Activated CD4-positive, alpha-beta memory T cell treated with anti-CD3 and anti-CD28 coated beads for 36 hours (primary cell): ENCODE results near the gene GNAQ. TPM values are rescaled to one million over a fixed set of nuclear protein-coding genes. Genes with fewer than 3 reads are reported as not detected.

Experiments
- CTCF ChIA-PET: fragments of 350-600 bp; sonication (Branson Sonifier 250); formaldehyde crosslinking; loops from one replicate; lab custom pipeline; 2021; ENCODE audit warnings: antibody characterized with exemption, inconsistent platforms; lab: Charles Lee
- POLR2A ChIA-PET: fragments of 350-600 bp; sonication (Branson Sonifier 250); formaldehyde crosslinking; loops from one replicate; lab custom pipeline; 2021; ENCODE audit warnings: antibody characterized with exemption; lab: Charles Lee
- DNase-seq: peaks from one replicate; pipeline ENCODE4 v3.0.0-alpha.2; 2020
- H3K27ac Mint-ChIP-seq: one replicate; pipeline ENCODE4 v1.8.0; 2021; ENCODE audit warnings: mixed read lengths
- H3K27me3 Mint-ChIP-seq: one replicate; pipeline ENCODE4 v1.8.0; 2021; ENCODE audit warnings: mixed read lengths
- H3K36me3 Mint-ChIP-seq: one replicate; pipeline ENCODE4 v1.8.0; 2021; ENCODE audit warnings: mixed read lengths
- H3K4me1 Mint-ChIP-seq: one replicate; pipeline ENCODE4 v1.8.0; 2021; ENCODE audit warnings: low read depth, mixed read lengths
- H3K4me3 Mint-ChIP-seq: one replicate; pipeline ENCODE4 v1.8.0; 2021; ENCODE audit warnings: mild to moderate bottlenecking, mixed read lengths
- H3K9me3 Mint-ChIP-seq: one replicate; pipeline ENCODE4 v1.8.0; 2021; ENCODE audit warnings: mixed read lengths
- intact Hi-C: fragments of 100-400 bp; cut with micrococcal nuclease; formaldehyde crosslinking; loops from one replicate; pipeline ENCODE4 v1.15.1; 2023
- total RNA-seq, 2 experiments: library from RNA; stranded (reverse); gene quantifications; one replicate each; pipeline ENCODE4 v1.2.3, GENCODE V29; 2021

GNAQ gene
- total RNA-seq, 2 experiments from 2014 or later, result 25.9 to 26.1 TPM

DNA sequence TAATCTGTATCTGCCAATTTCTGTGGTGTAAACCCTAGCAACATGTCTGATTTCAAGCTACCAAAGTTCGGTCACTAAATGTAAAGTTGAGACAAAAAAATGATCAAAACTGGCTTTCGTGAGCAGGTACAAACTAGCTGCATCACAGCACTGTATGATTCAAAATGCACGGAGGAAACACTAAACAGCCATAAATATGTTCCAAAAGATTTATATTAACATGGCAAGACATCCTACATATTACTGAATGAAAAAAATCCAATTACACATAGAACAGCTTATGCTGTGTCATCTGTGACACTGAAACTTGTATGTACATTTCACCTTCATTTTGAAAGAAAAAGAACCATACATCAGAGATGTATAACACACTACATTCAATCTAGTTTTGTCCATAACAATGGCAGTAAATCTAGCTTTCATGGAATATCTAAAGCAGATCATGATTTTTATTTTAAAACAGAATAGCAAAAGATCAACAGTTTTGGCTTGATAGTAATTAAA lies 14.4 kb downstream of the GNAQ start:
- DNase-seq, result no peak
- no peaks in the 10 kb centered on the region for H3K27me3 Mint-ChIP-seq
- peaks cover 49% of the 10 kb centered on the region for H3K4me1 Mint-ChIP-seq
- H3K4me3 Mint-ChIP-seq, result no peak overlapping the region
- H3K27ac Mint-ChIP-seq, result no peak overlapping the region
- POLR2A ChIA-PET, result interaction anchor here (0.6 kb wide), 1 partner anchor 198 kb away, joined by 3 read pairs; no protein-coding TSS in a partner anchor
- no peaks in the 10 kb centered on the region for H3K9me3 Mint-ChIP-seq
- intact Hi-C loops, result no loop called here
- H3K36me3 Mint-ChIP-seq, result peaks cover 8% of the 10 kb centered on the region
- CTCF ChIA-PET, result interaction anchor here (1.0 kb wide), 1 partner anchor 19 kb away, joined by 3 read pairs; no protein-coding TSS in a partner anchor

DNA sequence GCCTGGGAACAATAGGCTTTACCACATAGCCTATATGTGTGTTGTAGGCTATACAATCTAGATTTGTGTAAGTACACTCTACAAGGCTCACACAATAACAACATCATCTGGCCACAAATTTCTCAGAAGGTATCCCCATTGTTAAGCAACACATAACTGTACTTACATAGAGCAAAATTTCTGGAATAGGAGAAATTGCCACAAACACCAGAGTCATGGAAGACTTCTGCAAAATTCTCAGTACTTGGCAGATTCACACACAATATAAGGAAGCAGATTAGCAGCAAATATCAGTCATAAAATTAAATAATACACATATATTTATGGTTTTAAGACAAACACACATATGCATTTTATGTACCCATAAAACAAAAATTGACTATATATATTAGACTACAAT lies 16.4 kb downstream of the GNAQ start:
- POLR2A ChIA-PET, result interaction anchor here (1.0 kb wide), 1 partner anchor 11 kb away, joined by 3 read pairs; no protein-coding TSS in a partner anchor

DNA sequence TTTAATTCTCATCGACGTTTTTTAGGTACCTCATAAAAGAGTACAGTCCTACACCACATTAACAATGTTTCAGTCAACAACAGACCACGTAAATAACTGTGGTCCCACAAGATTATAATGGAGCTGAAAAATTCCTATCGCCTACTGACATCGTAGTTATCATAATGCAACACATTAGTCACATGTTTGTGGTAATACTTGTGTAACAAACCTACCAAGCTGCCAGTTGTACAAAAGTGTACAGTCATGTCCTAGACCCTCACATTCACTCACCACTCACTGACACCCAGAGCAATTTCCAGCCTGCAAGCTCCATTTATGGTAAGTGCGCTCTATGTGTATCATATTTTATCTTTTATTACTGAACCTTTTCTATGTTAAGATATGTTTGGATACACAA lies 16.8 kb downstream of the GNAQ start:
- ChIA-PET CTCF (interaction anchor here (0.8 to 1.3 kb wide), 2 partner anchors 10 to 21 kb away, joined by 3 to 4 read pairs; no protein-coding TSS in a partner anchor), POLR2A (interaction anchor here (1.0 kb wide), 1 partner anchor 11 kb away, joined by 3 read pairs; no protein-coding TSS in a partner anchor)
- Mint-ChIP-seq H3K9me3 (no peaks in the 10 kb centered on the region), H3K4me3 (no peak overlapping the region), H3K27me3 (no peaks in the 10 kb centered on the region), H3K27ac (no peak overlapping the region), H3K4me1 (peaks cover 53% of the 10 kb centered on the region), H3K36me3 (peaks cover 5% of the 10 kb centered on the region)
- DNase-seq, result no peak
- intact Hi-C loops, result loop anchor here (5.0 kb wide), 1 partner anchor 77 kb away; no protein-coding TSS in a partner anchor

More for the DNA sequence above, 16.4 kb downstream of the GNAQ start:
- no peak for DNase-seq
- CTCF ChIA-PET, result interaction anchor here (0.8 to 1.3 kb wide), 2 partner anchors 11 to 20 kb away, joined by 3 to 4 read pairs; no protein-coding TSS in a partner anchor
- Mint-ChIP-seq H3K4me3 (no peak overlapping the region), H3K4me1 (peaks cover 53% of the 10 kb centered on the region), H3K27ac (no peak overlapping the region), H3K36me3 (peaks cover 7% of the 10 kb centered on the region), H3K27me3 (no peaks in the 10 kb centered on the region), H3K9me3 (no peaks in the 10 kb centered on the region)
- intact Hi-C loops, result no loop called here

DNA sequence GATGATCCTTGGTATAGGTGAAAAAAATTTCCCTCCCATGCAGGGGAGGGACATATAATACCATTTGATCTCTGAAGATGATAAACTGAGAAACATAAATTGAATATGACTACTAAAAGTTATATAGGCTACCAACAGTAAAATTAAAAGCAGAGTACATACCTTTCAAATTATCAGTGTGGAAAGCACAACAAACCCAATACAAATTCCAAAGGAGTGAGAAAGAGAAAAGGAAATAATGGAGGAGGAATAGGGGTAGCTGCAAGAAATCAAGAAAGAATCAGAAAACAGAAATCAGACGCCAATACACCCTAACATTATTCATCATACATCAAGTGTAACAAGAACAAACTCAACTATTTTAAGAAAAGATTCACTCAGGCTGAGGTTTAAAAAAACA lies 17.7 kb downstream of the GNAQ start:
- H3K4me1 Mint-ChIP-seq, result peaks cover 60% of the 10 kb centered on the region
- ChIA-PET CTCF (interaction anchor here (1.3 kb wide), 1 partner anchor 21 kb away, joined by 4 read pairs; no protein-coding TSS in a partner anchor), POLR2A (no interaction called here)
- DNase-seq, result no peak
- no peaks in the 10 kb centered on the region for H3K9me3 Mint-ChIP-seq
- H3K36me3 Mint-ChIP-seq, result peaks cover 5% of the 10 kb centered on the region
- intact Hi-C loops, result loop anchor here (5.0 kb wide), 1 partner anchor 77 kb away; no protein-coding TSS in a partner anchor
- no peak overlapping the region for H3K4me3 Mint-ChIP-seq
- no peaks in the 10 kb centered on the region for H3K27me3 Mint-ChIP-seq
- no peak overlapping the region for H3K27ac Mint-ChIP-seq

DNA sequence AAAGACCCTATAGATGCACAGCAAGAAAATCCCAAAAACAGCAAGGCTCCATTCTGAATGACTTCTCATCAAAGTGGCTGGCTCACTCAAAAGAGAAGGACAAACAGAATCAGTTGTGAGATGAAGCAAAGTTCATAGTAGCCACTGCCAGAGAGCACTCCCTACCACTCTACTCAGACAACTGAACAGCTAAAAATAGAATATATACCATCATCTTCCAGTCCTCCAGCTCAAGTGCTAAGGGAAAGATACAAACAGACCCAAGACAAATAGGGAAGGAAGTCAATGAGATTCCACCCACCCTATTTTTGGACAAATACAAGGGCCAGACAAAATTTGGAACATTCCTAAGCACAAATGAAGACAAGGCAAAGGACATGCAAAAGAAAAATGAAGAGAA lies 20.6 kb downstream of the GNAQ start:
- ChIA-PET POLR2A (no interaction called here), CTCF (interaction anchor here (0.8 to 1.6 kb wide), 2 partner anchors 25 to 554 kb away, joined by 3 to 4 read pairs; no protein-coding TSS in a partner anchor)
- no peaks in the 10 kb centered on the region for H3K9me3 Mint-ChIP-seq
- peak overlapping the region; percentile 67 for H3K27ac Mint-ChIP-seq
- intact Hi-C loops, result loop anchor here (2.0 to 5.0 kb wide), 3 partner anchors 24 to 74 kb away; no protein-coding TSS in a partner anchor
- DNase-seq, result no peak
- no peaks in the 10 kb centered on the region for H3K27me3 Mint-ChIP-seq
- H3K36me3 Mint-ChIP-seq, result peaks cover 5% of the 10 kb centered on the region
- H3K4me3 Mint-ChIP-seq, result no peak overlapping the region
- peaks cover 63% of the 10 kb centered on the region for H3K4me1 Mint-ChIP-seq

DNA sequence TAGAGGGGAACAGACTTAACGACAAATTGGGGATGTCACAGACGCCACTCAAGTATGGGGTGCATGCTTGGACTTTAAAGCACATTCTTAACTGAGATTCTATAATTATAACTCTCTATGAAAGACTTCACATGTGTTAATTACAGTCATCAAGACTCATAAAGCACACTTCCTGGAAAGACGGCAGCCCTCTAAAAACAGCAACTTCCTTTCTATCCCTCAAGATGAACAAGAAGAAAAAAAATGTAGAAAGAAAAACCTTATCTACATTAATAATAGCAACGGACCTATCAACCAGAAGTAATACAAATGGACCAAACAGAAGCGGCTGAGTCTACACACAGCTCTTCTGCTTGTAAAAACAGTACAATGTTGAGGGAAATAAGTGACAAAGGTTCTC lies 21.2 kb downstream of the GNAQ start:
- Mint-ChIP-seq H3K36me3 (peaks cover 5% of the 10 kb centered on the region), H3K27me3 (no peaks in the 10 kb centered on the region), H3K27ac (peak overlapping the region; percentile 67), H3K4me3 (peak overlapping the region; percentile 38), H3K4me1 (peaks cover 65% of the 10 kb centered on the region), H3K9me3 (no peaks in the 10 kb centered on the region)
- intact Hi-C loops, result loop anchor here (2.0 to 5.0 kb wide), 3 partner anchors 24 to 73 kb away; no protein-coding TSS in a partner anchor
- CTCF ChIA-PET, result interaction anchor here (1.6 kb wide), 1 partner anchor 25 kb away, joined by 3 read pairs; no protein-coding TSS in a partner anchor
- POLR2A ChIA-PET, result no interaction called here
- DNase-seq, result no peak

DNA sequence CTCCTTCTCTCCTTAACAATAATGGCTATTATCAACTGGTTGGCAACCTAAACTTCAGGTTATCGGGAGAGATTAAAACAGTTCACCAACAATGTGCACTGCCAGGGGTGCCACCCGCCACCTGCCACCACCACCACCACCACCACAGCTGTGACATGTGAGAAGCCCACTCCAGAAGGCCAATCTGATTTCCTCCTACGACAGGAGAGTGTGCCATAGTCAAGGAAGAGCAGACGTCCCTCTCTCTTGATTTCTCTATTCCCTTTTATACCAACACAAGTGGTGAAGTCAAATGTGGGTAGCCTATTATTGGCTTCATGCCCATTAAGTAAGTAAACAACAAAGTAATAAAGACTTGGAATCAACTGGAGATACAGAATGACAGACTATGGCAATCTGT lies 22.4 kb downstream of the GNAQ start:
- ChIA-PET POLR2A (no interaction called here), CTCF (no interaction called here)
- H3K9me3 Mint-ChIP-seq, result no peaks in the 10 kb centered on the region
- no peak for DNase-seq
- no peaks in the 10 kb centered on the region for H3K27me3 Mint-ChIP-seq
- no peak overlapping the region for H3K27ac Mint-ChIP-seq
- H3K36me3 Mint-ChIP-seq, result peaks cover 5% of the 10 kb centered on the region
- H3K4me1 Mint-ChIP-seq, result peaks cover 68% of the 10 kb centered on the region
- intact Hi-C loops, result no loop called here
- H3K4me3 Mint-ChIP-seq, result no peak overlapping the region

GRCh38 chr9:78006734-78007133 lies 24.9 kb downstream of the GNAQ start:
- Mint-ChIP-seq H3K4me1 (peaks cover 77% of the 10 kb centered on the region), H3K27ac (no peak overlapping the region), H3K36me3 (peaks cover 1% of the 10 kb centered on the region), H3K9me3 (no peaks in the 10 kb centered on the region), H3K27me3 (no peaks in the 10 kb centered on the region), H3K4me3 (no peak overlapping the region)
- CTCF ChIA-PET, result no interaction called here
- POLR2A ChIA-PET, result no interaction called here
- intact Hi-C loops, result no loop called here
- no peak for DNase-seq

DNA sequence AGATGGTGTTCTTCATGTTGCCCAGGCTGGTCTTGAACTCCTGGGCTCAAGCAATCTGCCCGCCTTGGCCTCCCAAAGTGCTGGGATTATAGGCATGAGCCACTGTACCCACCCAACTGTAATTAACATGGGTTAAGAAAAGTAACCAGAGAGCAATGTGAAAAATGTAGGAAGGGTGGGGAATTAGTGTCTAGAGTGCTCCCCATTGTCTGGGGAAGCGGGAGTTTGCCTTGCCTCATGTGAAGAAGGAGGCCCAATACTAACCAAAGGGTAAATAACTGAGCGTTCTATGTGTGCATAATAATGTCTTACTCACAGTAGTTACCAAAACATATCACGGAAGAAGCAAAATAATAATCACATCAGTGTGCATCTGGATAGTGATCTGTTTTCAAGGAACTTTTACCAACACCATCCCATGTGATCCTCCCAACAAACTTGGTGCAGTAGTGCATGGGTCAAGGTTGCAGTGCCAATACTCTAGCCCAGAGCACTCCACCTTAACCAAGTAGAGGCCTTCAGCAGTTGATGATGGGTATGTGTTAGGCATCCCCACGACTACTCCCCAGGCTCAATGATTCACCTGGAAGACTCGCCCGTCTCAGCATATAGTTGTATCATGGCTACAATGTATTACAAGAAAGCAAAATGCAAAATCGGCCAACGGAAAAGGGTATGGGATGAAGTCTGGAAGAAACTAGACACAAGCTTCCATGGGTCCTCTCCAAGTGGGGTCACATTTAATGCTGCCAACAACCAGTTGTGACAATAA lies 26.2 kb downstream of the GNAQ start:
- intact Hi-C loops, result no loop called here
- H3K27ac Mint-ChIP-seq, result no peak overlapping the region

DNA sequence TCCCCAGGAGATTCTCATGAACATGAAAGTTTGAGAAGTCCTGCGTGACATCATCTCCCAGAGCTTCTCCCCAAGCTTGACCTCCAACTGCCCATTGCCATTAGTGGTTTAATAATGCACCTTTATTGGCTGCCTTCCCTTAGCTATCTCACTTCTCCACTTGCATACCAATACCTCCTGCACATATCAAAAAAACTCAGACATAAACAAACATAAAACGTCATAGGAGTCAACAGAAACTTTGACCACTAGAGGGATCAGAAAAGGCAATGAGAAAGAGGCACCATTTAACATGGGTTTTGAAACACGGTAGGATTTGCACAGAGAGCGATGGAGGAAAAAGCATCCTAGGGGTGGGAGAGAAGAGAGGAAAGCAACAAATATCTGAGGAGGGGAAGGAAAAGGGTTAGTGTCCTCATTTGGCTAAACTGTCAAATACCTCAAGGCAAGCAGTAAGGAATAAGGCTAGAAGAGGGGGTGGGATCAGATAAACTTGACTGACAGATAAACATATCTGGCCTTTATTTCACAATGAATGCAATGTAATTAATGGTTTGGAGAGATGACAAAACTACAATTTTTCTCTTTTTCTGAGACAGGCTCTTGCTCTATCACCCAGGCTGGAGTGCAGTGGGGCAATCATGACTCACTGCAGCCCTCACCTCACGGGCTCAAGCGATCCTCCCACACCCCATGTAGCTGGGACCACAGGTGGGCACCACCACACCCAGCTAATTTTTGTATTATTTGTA lies 27.0 kb downstream of the GNAQ start:
- ChIA-PET CTCF (interaction anchor here (0.9 to 1.5 kb wide), 4 partner anchors 10 to 31 kb away, joined by 3 to 4 read pairs (median 3); no protein-coding TSS in a partner anchor), POLR2A (no interaction called here)
- H3K36me3 Mint-ChIP-seq, result peaks cover 1% of the 10 kb centered on the region
- no peak overlapping the region for H3K27ac Mint-ChIP-seq
- H3K4me3 Mint-ChIP-seq, result no peak overlapping the region
- peaks cover 66% of the 10 kb centered on the region for H3K4me1 Mint-ChIP-seq
- intact Hi-C loops, result no loop called here
- H3K9me3 Mint-ChIP-seq, result no peaks in the 10 kb centered on the region
- DNase-seq, result no peak
- no peaks in the 10 kb centered on the region for H3K27me3 Mint-ChIP-seq

More for the DNA sequence above, 26.2 kb downstream of the GNAQ start:
- Mint-ChIP-seq H3K27me3 (no peaks in the 10 kb centered on the region), H3K4me1 (peaks cover 69% of the 10 kb centered on the region), H3K9me3 (no peaks in the 10 kb centered on the region), H3K4me3 (no peak overlapping the region), H3K36me3 (peaks cover 1% of the 10 kb centered on the region)
- ChIA-PET CTCF (interaction anchor here (0.9 to 1.5 kb wide), 2 partner anchors 9 to 12 kb away, joined by 3 read pairs; no protein-coding TSS in a partner anchor), POLR2A (no interaction called here)
- no peak for DNase-seq

DNA sequence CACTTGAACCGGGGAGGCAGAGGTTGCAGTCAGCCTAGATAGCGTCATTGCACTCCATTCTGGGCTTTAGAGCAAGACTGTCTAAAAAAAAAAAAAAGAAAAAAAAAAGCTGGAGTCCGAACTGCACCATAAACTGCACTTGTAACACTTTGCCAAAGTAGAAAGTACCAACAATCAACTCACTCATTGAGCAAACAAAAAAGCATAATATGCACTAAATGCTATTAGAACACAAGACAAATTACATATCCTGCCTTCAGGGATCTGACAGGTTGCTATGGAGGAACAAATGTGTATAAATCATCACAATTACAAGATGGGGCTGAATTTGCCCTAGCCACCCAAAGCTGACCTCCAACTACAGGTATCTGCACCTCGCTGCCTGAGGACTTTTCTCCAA lies 27.9 kb downstream of the GNAQ start:
- Mint-ChIP-seq H3K27me3 (no peaks in the 10 kb centered on the region), H3K27ac (no peak overlapping the region), H3K4me3 (no peak overlapping the region), H3K9me3 (no peaks in the 10 kb centered on the region), H3K36me3 (peaks cover 1% of the 10 kb centered on the region), H3K4me1 (peaks cover 64% of the 10 kb centered on the region)
- no peak for DNase-seq
- POLR2A ChIA-PET, result no interaction called here
- intact Hi-C loops, result no loop called here
- CTCF ChIA-PET, result interaction anchor here (1.2 kb wide), 2 partner anchors 24 to 32 kb away, joined by 3 to 4 read pairs; no protein-coding TSS in a partner anchor
